HepG2 (cell line): ENCODE measurements around the gene TM4SF1. TPM values are rescaled to one million over a fixed set of nuclear protein-coding genes. Genes with fewer than 3 reads are reported as not detected.
A peak's percentile ranks its signal among the peaks of the same experiment; 100 is the strongest.

Experiments used
- ATM ChIP-seq: fragments of 450-650 bp; IDR thresholded peaks from 2 replicates; pipeline ENCODE4 v1.7.1; 2017; ENCODE audit warnings: mild to moderate bottlenecking, borderline replicate concordance
- ETV6 ChIP-seq: sonication (generic); formaldehyde crosslinking; conservative IDR thresholded peaks from 2 replicates; pipeline ENCODE4 v1.4.0; 2020; ENCODE audit warnings: missing genetic modification reagents
- HMG20A ChIP-seq: IDR thresholded peaks from 2 replicates; pipeline ENCODE4 v1.6.1; 2016; ENCODE audit warnings: borderline replicate concordance
- HMG20B ChIP-seq: conservative IDR thresholded peaks from 2 replicates; pipeline ENCODE4 v1.6.1; 2016; ENCODE audit warnings: missing genetic modification reagents, missing compliant biosample characterization
- MBD4 ChIP-seq: IDR thresholded peaks from 2 replicates; pipeline ENCODE4 v1.6.1; 2012; ENCODE audit warnings: low read length, inconsistent platforms, borderline replicate concordance
- RERE ChIP-seq: IDR thresholded peaks from 2 replicates; pipeline ENCODE4 v1.6.1; 2016; ENCODE audit warnings: low read depth, missing genetic modification reagents, missing compliant biosample characterization
- TAF15 ChIP-seq: fragments of 200-400 bp; formaldehyde crosslinking; IDR thresholded peaks from one replicate; pipeline ENCODE4 v1.6.1; 2018; ENCODE audit warnings: mild to moderate bottlenecking, low read depth, low read length; ENCODE audit not compliant: poor library complexity, severe bottlenecking
- TARDBP ChIP-seq: sonication (generic); formaldehyde crosslinking; IDR thresholded peaks from 2 replicates; pipeline ENCODE4 v1.8.0; 2022; ENCODE audit warnings: mild to moderate bottlenecking, missing genetic modification reagents
- XBP1 ChIP-seq: sonication (generic); formaldehyde crosslinking; IDR thresholded peaks from 2 replicates; pipeline ENCODE4 v1.5.0; 2020; ENCODE audit warnings: missing genetic modification reagents
- ZFAT ChIP-seq: sonication (generic); formaldehyde crosslinking; conservative IDR thresholded peaks from 2 replicates; pipeline ENCODE4 v1.8.1; 2023; ENCODE audit warnings: missing genetic modification reagents, inconsistent platforms
- ZKSCAN8 ChIP-seq: IDR thresholded peaks from 2 replicates; pipeline ENCODE4 v1.6.1; 2016; ENCODE audit warnings: borderline replicate concordance, missing genetic modification reagents, missing compliant biosample characterization
- ZNF205 ChIP-seq: IDR thresholded peaks from 2 replicates; pipeline ENCODE4 v1.6.1; 2018; ENCODE audit warnings: missing biosample characterization, missing genetic modification reagents
- ZNF296 ChIP-seq: sonication (generic); formaldehyde crosslinking; conservative IDR thresholded peaks from 2 replicates; pipeline ENCODE4 v1.5.0; 2020; ENCODE audit warnings: mild to moderate bottlenecking, missing genetic modification reagents
- ZNF3 ChIP-seq: IDR thresholded peaks from 2 replicates; pipeline ENCODE4 v1.7.0; 2017; ENCODE audit warnings: inconsistent platforms
- ZNF407 ChIP-seq: sonication (generic); formaldehyde crosslinking; IDR thresholded peaks from one replicate; pipeline ENCODE4 v1.5.1; 2020; ENCODE audit warnings: mild to moderate bottlenecking, missing genetic modification reagents; ENCODE audit errors: not compliant biosample characterization
- ZNF510 ChIP-seq: sonication (generic); formaldehyde crosslinking; IDR thresholded peaks from 2 replicates; pipeline ENCODE4 v1.4.0; 2020; ENCODE audit warnings: low read depth, mild to moderate bottlenecking, missing genetic modification reagents
- ZNF619 ChIP-seq: sonication (generic); formaldehyde crosslinking; IDR thresholded peaks from 2 replicates; pipeline ENCODE4 v1.4.0; 2020; ENCODE audit warnings: mild to moderate bottlenecking, missing genetic modification reagents
- polyA plus RNA-seq, 8 experiments: library from polyadenylated mRNA; depleted of rRNA in 3 of 8; stranded (reverse) in 7 of 8; unstranded in 1 of 8; fragments of >200 nt; fragmentation: Illumina TruSeq in 4 of 8; extraction: Trizol in 4 of 8; gene quantifications; 2 replicates each; pipeline versions ENCODE4 v1.2.1 to v1.2.3, GENCODE V29; 2011 to 2016; ENCODE audit warnings: low read depth in 4 of 8, missing spikeins in 1 of 8, mixed read lengths in 1 of 8; ENCODE audit not compliant: insufficient read depth in 1 of 8
- total RNA-seq, 5 experiments: library from RNA; depleted of rRNA; stranded (reverse); fragments of >200 nt; fragmentation: Illumina TruSeq; extraction: Trizol; gene quantifications; 2 replicates each; pipeline ENCODE4 v1.2.3, GENCODE V29; 2016; ENCODE audit warnings: low read depth in 1 of 5

The TM4SF1 gene
- total and polyA plus RNA-seq, 2 of the 13 experiments (the other 11 are each of a cell fraction or from before 2014, with no cell fraction given): 431 to 1,359 TPM

GRCh38 chr3:149368674-149369497, 8.6 kb downstream of the TM4SF1 start (continued):
- TF ChIP-seq HMG20A (CRISPR knock-in tag): peak; percentile 90; the same call in 1 of the 2 replicates
- no peak for TF ChIP-seq XBP1 (CRISPR knock-in tag)
- TF ChIP-seq ZNF3 (CRISPR knock-in tag): no peak
- no peak for TF ChIP-seq ZNF296 (CRISPR knock-in tag)
- no peak for TF ChIP-seq ZFAT (CRISPR knock-in tag)
- no peak for TF ChIP-seq ZNF510 (CRISPR knock-in tag)
- TF ChIP-seq ZNF619 (CRISPR knock-in tag): no peak
- no peak for TF ChIP-seq ATM
- peak; percentile 16; the same call in 1 of the 2 replicates for TF ChIP-seq HMG20B (CRISPR knock-in tag)
- no peak for TF ChIP-seq ZNF205 (CRISPR knock-in tag)
- no peak; the same call in 1 of the 2 replicates for TF ChIP-seq ZKSCAN8 (CRISPR knock-in tag)
- TF ChIP-seq ZNF407 (CRISPR knock-in tag): no peak
- TF ChIP-seq ETV6: no peak
- 0 out of 2 replicates have a peak, but pooled peaks have one; percentile 37 for TF ChIP-seq TARDBP (CRISPR knock-in tag)
- TF ChIP-seq MBD4: peak; percentile 85
- no peak for TF ChIP-seq RERE (CRISPR knock-in tag)
- TF ChIP-seq TAF15: no peak
